Activated CD4-positive, alpha-beta T cell treated with anti-CD3 and anti-CD28 coated beads, Interleukin-2, amount 50 U/mL, for 16 hours (primary cell): ENCODE data around the gene GPR137.

ENCODE experiments used
- DNase-seq: peaks from one replicate; pipeline ENCODE4 v3.0.0-alpha.2; 2020

GPR137 gene

GRCh38 chr11:64264371-64264852 is 21.2 kb upstream of the GPR137 start:
- no peak for DNase-seq

GRCh38 chr11:64265176-64266160 is 20.2 kb upstream of the GPR137 start:
- no peak for DNase-seq

- no peak for DNase-seq
These were observed 19.3 kb upstream of the GPR137 start for GRCh38 chr11:64266339-64266738.

GRCh38 chr11:64267207-64267945 is 18.3 kb upstream of the GPR137 start:
- DNase-seq, result no peak

- no peak for DNase-seq
These were observed 17.4 kb upstream of the GPR137 start for GRCh38 chr11:64268025-64268892.

GRCh38 chr11:64268893-64269539 is 16.6 kb upstream of the GPR137 start:
- DNase-seq, result peak; percentile 69

- peak; percentile 99 for DNase-seq
These were observed 16.0 kb upstream of the GPR137 start for GRCh38 chr11:64269540-64270220.

GRCh38 chr11:64275031-64275800 is 10.4 kb upstream of the GPR137 start:
- no peak for DNase-seq

- DNase-seq, result no peak
These were observed 9.8 kb upstream of the GPR137 start for GRCh38 chr11:64275841-64276240.

GRCh38 chr11:64276653-64277431 is 8.8 kb upstream of the GPR137 start:
- DNase-seq, result no peak

GRCh38 chr11:64278576-64279190 is 7.0 kb upstream of the GPR137 start:
- no peak for DNase-seq

- DNase-seq, result no peak
These were observed 3.5 kb upstream of the GPR137 start for GRCh38 chr11:64281957-64282770.

- no peak for DNase-seq
These were observed 2.6 kb upstream of the GPR137 start for GRCh38 chr11:64283092-64283491.

- DNase-seq, result peak; percentile 97
These were observed 1.3 kb upstream of the GPR137 start, which contains the start of gene BAD for GRCh38 chr11:64284048-64284961. BAD (minus strand) TSS chr11:64284665; CDS start chr11:64284368, 297 bp downstream.

- peak; percentile 47 for DNase-seq
These were observed 495 bp downstream of the GPR137 start for GRCh38 chr11:64285885-64286800.

- no peak for DNase-seq
These were observed 1.1 kb downstream of the GPR137 start for GRCh38 chr11:64286801-64287159.
